Vagina (tissue), 2 donors: ENCODE data around the gene QSOX1. TPM values are rescaled to one million over a fixed set of nuclear protein-coding genes. Genes with fewer than 3 reads are reported as not detected.

ENCODE experiments used
- DNase-seq, 2 donors: peaks; one replicate each; pipeline ENCODE4 v3.0.0-alpha.2; 2017; ENCODE audit errors: extremely low spot score in 2 of 2
- H3K27ac ChIP-seq: fragments of 200-600 bp; sonication (generic); one replicate; pipeline ENCODE4 v1.5.1; 2019
- H3K27me3 ChIP-seq: fragments of 200-600 bp; sonication (generic); one replicate; pipeline ENCODE4 v1.5.1; 2019
- H3K36me3 ChIP-seq, 2 donors: fragments of 200-600 bp; sonication (generic); one replicate each; pipeline ENCODE4 v1.5.1; 2017 to 2019
- H3K4me1 ChIP-seq: fragments of 200-600 bp; sonication (generic); one replicate; pipeline ENCODE4 v1.5.1; 2019
- H3K4me3 ChIP-seq, 2 donors: fragments of 200-600 bp; sonication (generic); 1 replicate in 1 of 2; 2 replicates in 1 of 2; pipeline ENCODE4 v1.5.1; 2016 to 2019
- H3K9me3 ChIP-seq: fragments of 200-600 bp; sonication (generic); one replicate; pipeline ENCODE4 v1.5.1; 2019
- CTCF ChIP-seq, 3 experiments: fragments of 450-650 bp in 2 of 3; fragments of 200-600 bp in 1 of 3; sonication (generic) in 1 of 3; IDR thresholded peaks; one replicate each; pipeline ENCODE4 v1.5.1; 2017 to 2019; ENCODE audit warnings: antibody characterized with exemption in 3 of 3, mild to moderate bottlenecking in 2 of 3, moderate library complexity in 2 of 3
- POLR2A ChIP-seq, 2 donors: fragments of 450-650 bp; IDR thresholded peaks; one replicate each; pipeline ENCODE4 v1.6.1; 2017; ENCODE audit warnings: antibody characterized with exemption in 2 of 2, mild to moderate bottlenecking in 2 of 2, moderate library complexity in 2 of 2
- POLR2AphosphoS5 ChIP-seq, 2 donors: sonication (generic); formaldehyde crosslinking; IDR thresholded peaks; one replicate each; pipeline ENCODE4 v1.9.0; 2017; ENCODE audit warnings: antibody characterized with exemption in 2 of 2, mild to moderate bottlenecking in 2 of 2, low read depth in 1 of 2; ENCODE audit not compliant: insufficient read depth in 1 of 2
- intact Hi-C: fragments of 100-400 bp; cut with DNase I; formaldehyde crosslinking; loops from one replicate; pipeline ENCODE4 v1.15.1; 2023
- total RNA-seq: library from RNA; depleted of rRNA; stranded (reverse); fragments of >200 nt; gene quantifications from one replicate; pipeline ENCODE4 v1.2.3, GENCODE V29; 2016

Gene QSOX1
- total RNA-seq, 1 donor from 2014 or later = 103 TPM

- Histone ChIP-seq H3K4me1 (no peaks in the 10 kb centered on the region), H3K36me3 (no peaks in the 10 kb centered on the region), H3K27ac (no peak overlapping the region), H3K9me3 (no peaks in the 10 kb centered on the region), H3K27me3 (no peaks in the 10 kb centered on the region), H3K4me3 (no peak overlapping the region)
- TF ChIP-seq POLR2A (IDR thresholded peaks at IDR 0.05) = no peak
- TF ChIP-seq CTCF (IDR thresholded peaks at IDR 0.05) = no peak
- no peak for TF ChIP-seq POLR2AphosphoS5 (IDR thresholded peaks at IDR 0.05; ENCODE audit: insufficient read depth in 1 of 2, low read depth in 1 of 2)
- no peak for DNase-seq
- intact Hi-C loops = no loop called here
Measured at GRCh38 chr1:180211156-180211859, 56.6 kb downstream of the QSOX1 start.

- H3K27ac ChIP-seq = no peak overlapping the region
- no peaks in the 10 kb centered on the region for H3K9me3 ChIP-seq
- no peaks in the 10 kb centered on the region for H3K36me3 ChIP-seq
- no peak overlapping the region for H3K4me3 ChIP-seq
- H3K27me3 ChIP-seq = no peaks in the 10 kb centered on the region
- intact Hi-C loops = no loop called here
- no peaks in the 10 kb centered on the region for H3K4me1 ChIP-seq
- DNase-seq = no peak
- no peak for TF ChIP-seq POLR2AphosphoS5 (IDR thresholded peaks at IDR 0.05; ENCODE audit: insufficient read depth in 1 of 2, low read depth in 1 of 2)
- TF ChIP-seq POLR2A (IDR thresholded peaks at IDR 0.05) = no peak
- TF ChIP-seq CTCF (IDR thresholded peaks at IDR 0.05) = no peak
Measured at GRCh38 chr1:180211860-180212229, 57.2 kb downstream of the QSOX1 start.

GRCh38 chr1:180213401-180214170 lies 58.9 kb downstream of the QSOX1 start:
- TF ChIP-seq CTCF (IDR thresholded peaks at IDR 0.05) = no peak
- no peak for TF ChIP-seq POLR2A (IDR thresholded peaks at IDR 0.05)
- no peak for TF ChIP-seq POLR2AphosphoS5 (IDR thresholded peaks at IDR 0.05; ENCODE audit: insufficient read depth in 1 of 2, low read depth in 1 of 2)
- no peak for DNase-seq
- intact Hi-C loops = no loop called here
- no peak overlapping the region for H3K4me3 ChIP-seq
- no peaks in the 10 kb centered on the region for H3K36me3 ChIP-seq
- H3K27ac ChIP-seq = no peak overlapping the region
- no peaks in the 10 kb centered on the region for H3K4me1 ChIP-seq
- no peaks in the 10 kb centered on the region for H3K9me3 ChIP-seq
- H3K27me3 ChIP-seq = no peaks in the 10 kb centered on the region

- intact Hi-C loops = no loop called here
- Histone ChIP-seq H3K4me3 (no peak overlapping the region), H3K27ac (no peak overlapping the region), H3K4me1 (no peaks in the 10 kb centered on the region), H3K27me3 (no peaks in the 10 kb centered on the region), H3K36me3 (no peaks in the 10 kb centered on the region), H3K9me3 (no peaks in the 10 kb centered on the region)
- no peak for DNase-seq
- TF ChIP-seq POLR2AphosphoS5 (IDR thresholded peaks at IDR 0.05; ENCODE audit: insufficient read depth in 1 of 2, low read depth in 1 of 2) (no peak), POLR2A (IDR thresholded peaks at IDR 0.05) (no peak), CTCF (IDR thresholded peaks at IDR 0.05) (no peak)
Measured at GRCh38 chr1:180215856-180216625, 61.4 kb downstream of the QSOX1 start.
